Measurements from ENCODE around the gene HESX1.

DNA sequence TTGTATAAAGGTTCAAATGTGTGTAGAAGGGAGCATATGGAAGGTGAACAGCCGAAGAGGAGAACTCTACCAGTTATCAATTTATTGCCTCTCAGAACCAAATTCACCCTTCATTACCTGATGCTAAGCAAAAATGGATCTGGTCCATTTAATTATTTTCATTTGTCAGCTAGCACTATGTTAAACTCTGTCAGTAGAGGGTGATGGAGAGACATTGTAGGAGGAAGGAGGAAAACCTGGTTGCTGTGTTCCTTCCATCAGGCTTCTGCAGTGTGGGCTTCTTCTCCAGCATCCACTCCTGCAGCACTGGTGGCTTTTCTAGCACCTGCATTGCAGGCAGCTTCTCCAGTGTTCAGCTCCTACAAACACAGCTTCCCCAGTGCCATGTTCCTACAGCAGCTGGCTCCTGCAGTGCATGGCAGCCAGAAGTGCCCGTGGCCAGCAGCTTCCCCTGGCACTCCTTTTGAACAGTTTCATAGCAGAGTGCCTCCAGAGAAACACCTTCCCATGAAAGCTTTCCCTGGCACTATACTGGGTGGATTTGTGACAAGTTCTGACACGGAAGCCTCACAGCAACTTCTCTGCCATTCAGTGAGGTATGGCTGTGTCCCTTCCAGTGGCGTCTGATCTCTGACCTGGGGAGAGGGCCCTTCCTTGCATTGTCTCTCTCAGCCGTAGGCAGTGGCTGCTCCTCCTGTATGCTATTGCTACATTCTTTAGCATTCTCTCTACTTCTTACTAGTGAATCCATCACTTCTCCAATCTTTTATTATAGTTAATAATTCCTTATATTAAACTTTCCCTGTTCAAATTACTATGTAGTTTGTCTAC lies 20.0 kb downstream of the HESX1 start:
- TF ChIP-seq, protein P1, sequence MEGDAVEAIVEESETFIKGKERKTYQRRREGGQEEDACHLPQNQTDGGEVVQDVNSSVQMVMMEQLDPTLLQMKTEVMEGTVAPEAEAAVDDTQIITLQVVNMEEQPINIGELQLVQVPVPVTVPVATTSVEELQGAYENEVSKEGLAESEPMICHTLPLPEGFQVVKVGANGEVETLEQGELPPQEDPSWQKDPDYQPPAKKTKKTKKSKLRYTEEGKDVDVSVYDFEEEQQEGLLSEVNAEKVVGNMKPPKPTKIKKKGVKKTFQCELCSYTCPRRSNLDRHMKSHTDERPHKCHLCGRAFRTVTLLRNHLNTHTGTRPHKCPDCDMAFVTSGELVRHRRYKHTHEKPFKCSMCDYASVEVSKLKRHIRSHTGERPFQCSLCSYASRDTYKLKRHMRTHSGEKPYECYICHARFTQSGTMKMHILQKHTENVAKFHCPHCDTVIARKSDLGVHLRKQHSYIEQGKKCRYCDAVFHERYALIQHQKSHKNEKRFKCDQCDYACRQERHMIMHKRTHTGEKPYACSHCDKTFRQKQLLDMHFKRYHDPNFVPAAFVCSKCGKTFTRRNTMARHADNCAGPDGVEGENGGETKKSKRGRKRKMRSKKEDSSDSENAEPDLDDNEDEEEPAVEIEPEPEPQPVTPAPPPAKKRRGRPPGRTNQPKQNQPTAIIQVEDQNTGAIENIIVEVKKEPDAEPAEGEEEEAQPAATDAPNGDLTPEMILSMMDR (IDR thresholded peaks at IDR 0.05): no peak
- TF ChIP-seq POLR2A (IDR thresholded peaks at IDR 0.05) (no peak), POLR2AphosphoS5 (IDR thresholded peaks at IDR 0.05) (no peak), EP300 (IDR thresholded peaks at IDR 0.05) (no peak)

All from sigmoid colon (tissue), 4 donors.